Osteoblast (primary cell): Measurements from ENCODE around the gene SCYGR8. TPM values are rescaled to one million over a fixed set of nuclear protein-coding genes. Genes with fewer than 3 reads are reported as not detected.
A peak's percentile ranks its signal among the peaks of the same experiment; 100 is the strongest.

ENCODE experiments used
- DNase-seq: peaks from one replicate; pipeline ENCODE4 v3.0.0; 2011; ENCODE audit warnings: low spot score, mixed read lengths; ENCODE audit not compliant: insufficient read length; ENCODE audit errors: missing footprints
- H2AFZ ChIP-seq: 2 replicates; pipeline ENCODE4 v1.6.0; 2011; ENCODE audit warnings: mild to moderate bottlenecking, low read length
- H3K27ac ChIP-seq: 2 replicates; pipeline ENCODE4 v1.5.1; 2011; ENCODE audit warnings: mild to moderate bottlenecking, low read depth, low read length, moderate library complexity
- H3K27me3 ChIP-seq: 2 replicates; pipeline ENCODE4 v1.6.0; 2012; ENCODE audit warnings: mild to moderate bottlenecking, control low read depth, inconsistent platforms, low read length, moderate library complexity; ENCODE audit not compliant: insufficient read depth
- H3K36me3 ChIP-seq: 2 replicates; pipeline ENCODE4 v1.5.1; 2011; ENCODE audit warnings: mild to moderate bottlenecking, low read length, control low read depth, moderate library complexity; ENCODE audit not compliant: insufficient read depth
- H3K4me1 ChIP-seq: 2 replicates; pipeline ENCODE4 v1.5.1; 2011; ENCODE audit warnings: mild to moderate bottlenecking, low read length, control low read depth, moderate library complexity; ENCODE audit not compliant: insufficient read depth
- H3K4me2 ChIP-seq: 2 replicates; pipeline ENCODE4 v1.6.0; 2011; ENCODE audit warnings: mild to moderate bottlenecking, low read length; ENCODE audit not compliant: insufficient read depth
- H3K4me3 ChIP-seq: fragments of 200-600 bp; sonication (generic); 3 replicates; pipeline ENCODE4 v1.5.1; 2012; ENCODE audit warnings: mild to moderate bottlenecking, low read length, inconsistent platforms; ENCODE audit not compliant: insufficient read depth
- H3K79me2 ChIP-seq: 2 replicates; pipeline ENCODE4 v1.6.0; 2012; ENCODE audit warnings: mild to moderate bottlenecking, low read length, control low read depth, inconsistent platforms; ENCODE audit not compliant: insufficient read depth
- H3K9me3 ChIP-seq: 2 replicates; pipeline ENCODE4 v1.5.1; 2011; ENCODE audit warnings: low read depth, low read length, control low read depth
- H4K20me1 ChIP-seq: 2 replicates; pipeline ENCODE4 v1.6.0; 2012; ENCODE audit warnings: mild to moderate bottlenecking, low read length, control low read depth; ENCODE audit not compliant: insufficient read depth
- CTCF ChIP-seq: IDR thresholded peaks from 2 replicates; pipeline ENCODE4 v1.5.1; 2011; ENCODE audit warnings: mild to moderate bottlenecking, low read depth, low read length, moderate library complexity; ENCODE audit errors: extremely low read depth
- total RNA-seq: library from RNA; depleted of rRNA; stranded (reverse); fragments of >200 nt; gene quantifications from 2 replicates; pipeline ENCODE4 v1.2.3, GENCODE V29; 2012

Gene SCYGR8
- total RNA-seq, 1 donor, result not detected

GRCh38 chr2:227783404-227784138, 37.9 kb downstream of the SCYGR8 start:
- no peak for TF ChIP-seq CTCF
- Histone ChIP-seq H4K20me1 (no peaks in the 10 kb centered on the region), H2AFZ (no peak overlapping the region), H3K79me2 (no peaks in the 10 kb centered on the region), H3K4me2 (no peak overlapping the region), H3K36me3 (no peaks in the 10 kb centered on the region), H3K27ac (no peak overlapping the region), H3K4me1 (no peaks in the 10 kb centered on the region), H3K4me3 (no peak overlapping the region), H3K27me3 (no peaks in the 10 kb centered on the region), H3K9me3 (no peaks in the 10 kb centered on the region)
- no peak for DNase-seq

- H3K4me2 ChIP-seq, result no peak overlapping the region
- TF ChIP-seq CTCF, result no peak
- H3K36me3 ChIP-seq, result no peaks in the 10 kb centered on the region
- H3K4me3 ChIP-seq, result no peak overlapping the region
- no peaks in the 10 kb centered on the region for H3K27me3 ChIP-seq
- DNase-seq, result no peak
- H3K9me3 ChIP-seq, result no peaks in the 10 kb centered on the region
- H2AFZ ChIP-seq, result no peak overlapping the region
- H3K27ac ChIP-seq, result no peak overlapping the region
- H3K4me1 ChIP-seq, result no peaks in the 10 kb centered on the region
- no peaks in the 10 kb centered on the region for H4K20me1 ChIP-seq
- no peaks in the 10 kb centered on the region for H3K79me2 ChIP-seq
Observed at GRCh38 chr2:227785293-227785692, 39.6 kb downstream of the SCYGR8 start.

- H3K79me2 ChIP-seq, result no peaks in the 10 kb centered on the region
- H3K4me3 ChIP-seq, result no peak overlapping the region
- TF ChIP-seq CTCF, result no peak
- DNase-seq, result no peak
- H3K4me1 ChIP-seq, result no peaks in the 10 kb centered on the region
- H3K36me3 ChIP-seq, result no peaks in the 10 kb centered on the region
- H2AFZ ChIP-seq, result no peak overlapping the region
- H4K20me1 ChIP-seq, result no peaks in the 10 kb centered on the region
- H3K9me3 ChIP-seq, result no peaks in the 10 kb centered on the region
- H3K27ac ChIP-seq, result no peak overlapping the region
- no peaks in the 10 kb centered on the region for H3K27me3 ChIP-seq
- H3K4me2 ChIP-seq, result no peak overlapping the region
Observed at GRCh38 chr2:227788561-227789018, 42.9 kb downstream of the SCYGR8 start.

GRCh38 chr2:227789803-227790202, 44.1 kb downstream of the SCYGR8 start:
- peak; percentile 35 for DNase-seq
- Histone ChIP-seq H3K36me3 (no peaks in the 10 kb centered on the region), H3K27ac (no peak overlapping the region), H2AFZ (no peak overlapping the region), H3K4me2 (no peak overlapping the region), H3K9me3 (no peaks in the 10 kb centered on the region), H4K20me1 (no peaks in the 10 kb centered on the region), H3K4me1 (no peaks in the 10 kb centered on the region), H3K27me3 (no peaks in the 10 kb centered on the region), H3K79me2 (no peaks in the 10 kb centered on the region), H3K4me3 (no peak overlapping the region)
- TF ChIP-seq CTCF, result no peak
